Colonic mucosa (tissue), 4 donors: Measurements from ENCODE around the gene MCF2L. TPM values are rescaled to one million over a fixed set of nuclear protein-coding genes. Genes with fewer than 3 reads are reported as not detected.

Experiments used
- DNase-seq: peaks from one replicate; pipeline ENCODE4 v3.0.0-alpha.2; 2020
- H3K27ac ChIP-seq: fragments of 200-600 bp; one replicate; pipeline ENCODE4 v1.8.0; 2021
- H3K27me3 ChIP-seq: fragments of 200-600 bp; one replicate; pipeline ENCODE4 v1.8.0; 2021
- H3K36me3 ChIP-seq: fragments of 200-600 bp; one replicate; pipeline ENCODE4 v1.8.0; 2021
- H3K4me1 ChIP-seq: fragments of 200-600 bp; one replicate; pipeline ENCODE4 v1.8.0; 2021; ENCODE audit warnings: mild to moderate bottlenecking
- H3K4me3 ChIP-seq: fragments of 200-600 bp; one replicate; pipeline ENCODE4 v1.8.0; 2021
- H3K9ac ChIP-seq, 2 donors: one replicate each; pipeline ENCODE4 v1.7.0; 2013; ENCODE audit warnings: control low read depth in 2 of 2, low read depth in 2 of 2, low read length in 2 of 2
- H3K9me3 ChIP-seq: fragments of 200-600 bp; one replicate; pipeline ENCODE4 v1.8.0; 2021
- CTCF ChIP-seq: fragments of 200-600 bp; IDR thresholded peaks from one replicate; pipeline ENCODE4 v1.8.0; 2022; ENCODE audit warnings: antibody characterized with exemption, mild to moderate bottlenecking
- intact Hi-C: fragments of 100-400 bp; cut with DNase I; formaldehyde crosslinking; loops from one replicate; pipeline ENCODE4 v1.14.1; 2022
- total RNA-seq, 2 donors: library from RNA; stranded (reverse); fragmentation: NEBNext Ultra II Directional in 1 of 2; extraction: Animal tissue kit (Norgen Biotek cat#: 25700) in 1 of 2; gene quantifications; one replicate each; pipeline ENCODE4 v1.2.1, GENCODE V29; 2021
- donor health status: healthy.
- donor health status: DM: no; HTN: no; CAD: no.
- donor health status: DM: no; HTN: no; CAD: no.

Gene MCF2L
- total RNA-seq, 2 donors from 2014 or later: 45.0 to 88.3 TPM

GRCh38 chr13:113001241-113002140 is 32.5 kb downstream of the MCF2L start:
- Histone ChIP-seq H3K27ac (no peak overlapping the region), H3K27me3 (no peaks in the 10 kb centered on the region), H3K4me3 (peak overlapping the region; percentile 37), H3K9me3 (no peaks in the 10 kb centered on the region), H3K36me3 (no peaks in the 10 kb centered on the region), H3K9ac (peak overlapping the region in 1 of 2 donors; percentile 34), H3K4me1 (peaks cover 21% of the 10 kb centered on the region)
- DNase-seq: peak; percentile 52
- intact Hi-C loops: loop anchor here (2.0 kb wide), 1 partner anchor 37 kb away; no protein-coding TSS in a partner anchor
- TF ChIP-seq CTCF: no peak

DNA sequence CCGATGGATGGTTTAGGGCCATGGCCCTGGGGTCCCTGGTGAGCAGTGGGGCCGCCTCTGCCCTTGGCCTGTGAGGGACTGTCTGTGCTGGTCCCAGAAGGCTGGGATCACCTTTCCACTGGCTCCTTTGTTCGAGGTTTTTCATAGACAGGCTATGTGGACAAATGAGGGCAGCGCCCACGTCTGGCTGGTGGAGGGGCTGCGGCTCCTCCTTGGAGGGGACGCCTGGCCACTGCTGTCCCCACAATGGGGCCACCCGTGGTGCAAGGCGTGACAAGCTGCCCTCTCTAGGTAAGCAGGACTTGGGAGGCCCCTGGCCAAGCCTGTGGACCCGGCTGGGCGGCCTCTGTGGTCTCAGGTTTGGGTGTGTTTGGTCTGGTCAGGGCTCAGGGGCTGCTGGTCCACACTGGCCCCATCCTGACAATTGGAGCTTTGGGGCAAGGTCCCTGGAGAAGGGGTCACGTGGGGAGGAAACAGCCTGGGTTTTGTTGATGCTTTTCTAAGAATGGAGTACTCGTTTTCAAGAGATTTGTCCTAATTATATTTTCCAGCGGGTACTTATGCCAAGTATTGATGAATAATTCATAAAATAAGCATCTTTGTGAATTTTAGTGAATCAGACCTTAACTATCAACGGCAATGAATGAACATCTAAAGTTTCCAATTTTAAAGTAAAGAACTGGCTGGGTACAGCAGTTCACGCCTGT is 33.3 kb downstream of the MCF2L start:
- Histone ChIP-seq H3K9me3 (no peaks in the 10 kb centered on the region), H3K27ac (no peak overlapping the region), H3K4me1 (peaks cover 14% of the 10 kb centered on the region), H3K27me3 (no peaks in the 10 kb centered on the region), H3K9ac (peak overlapping the region in 1 of 2 donors; percentile 34), H3K36me3 (no peaks in the 10 kb centered on the region), H3K4me3 (peak overlapping the region; percentile 37)
- intact Hi-C loops: loop anchor here (2.0 kb wide), 1 partner anchor 38 kb away; no protein-coding TSS in a partner anchor
- peak; percentile 31 for TF ChIP-seq CTCF
- no peak for DNase-seq

- H3K9ac ChIP-seq: no peak overlapping the region
- H3K4me3 ChIP-seq: no peak overlapping the region
- no peak for TF ChIP-seq CTCF
- intact Hi-C loops: loop anchor here (2.0 kb wide), 1 partner anchor 38 kb away; no protein-coding TSS in a partner anchor
- H3K4me1 ChIP-seq: peaks cover 10% of the 10 kb centered on the region
- DNase-seq: no peak
- no peak overlapping the region for H3K27ac ChIP-seq
- H3K36me3 ChIP-seq: no peaks in the 10 kb centered on the region
- no peaks in the 10 kb centered on the region for H3K27me3 ChIP-seq
- no peaks in the 10 kb centered on the region for H3K9me3 ChIP-seq
Measured at GRCh38 chr13:113002913-113003290, 33.9 kb downstream of the MCF2L start.

DNA sequence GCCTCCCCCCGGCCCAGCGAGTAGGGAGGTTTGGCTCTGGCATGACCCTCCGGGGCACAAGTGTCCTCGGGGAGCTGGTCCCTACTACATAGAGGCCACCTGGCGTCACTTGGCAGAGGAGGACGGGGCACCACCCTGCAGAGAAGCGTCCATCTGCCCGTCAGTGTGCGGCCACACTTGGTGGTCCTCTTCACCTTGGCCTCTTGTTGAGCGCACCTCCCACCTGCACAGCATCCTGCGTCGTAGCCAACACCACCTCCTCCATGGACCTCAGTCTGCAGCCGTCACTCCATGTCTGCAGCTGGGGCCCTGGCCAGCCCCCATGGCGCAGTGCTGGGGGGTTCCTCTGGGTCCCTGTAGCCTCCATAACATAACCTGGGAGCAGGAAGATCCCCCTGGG is 35.1 kb downstream of the MCF2L start:
- Histone ChIP-seq H3K4me3 (no peak overlapping the region), H3K9me3 (no peaks in the 10 kb centered on the region), H3K9ac (no peak overlapping the region), H3K27me3 (no peaks in the 10 kb centered on the region), H3K27ac (no peak overlapping the region), H3K4me1 (no peaks in the 10 kb centered on the region), H3K36me3 (no peaks in the 10 kb centered on the region)
- DNase-seq: no peak
- TF ChIP-seq CTCF: no peak
- intact Hi-C loops: no loop called here

DNA sequence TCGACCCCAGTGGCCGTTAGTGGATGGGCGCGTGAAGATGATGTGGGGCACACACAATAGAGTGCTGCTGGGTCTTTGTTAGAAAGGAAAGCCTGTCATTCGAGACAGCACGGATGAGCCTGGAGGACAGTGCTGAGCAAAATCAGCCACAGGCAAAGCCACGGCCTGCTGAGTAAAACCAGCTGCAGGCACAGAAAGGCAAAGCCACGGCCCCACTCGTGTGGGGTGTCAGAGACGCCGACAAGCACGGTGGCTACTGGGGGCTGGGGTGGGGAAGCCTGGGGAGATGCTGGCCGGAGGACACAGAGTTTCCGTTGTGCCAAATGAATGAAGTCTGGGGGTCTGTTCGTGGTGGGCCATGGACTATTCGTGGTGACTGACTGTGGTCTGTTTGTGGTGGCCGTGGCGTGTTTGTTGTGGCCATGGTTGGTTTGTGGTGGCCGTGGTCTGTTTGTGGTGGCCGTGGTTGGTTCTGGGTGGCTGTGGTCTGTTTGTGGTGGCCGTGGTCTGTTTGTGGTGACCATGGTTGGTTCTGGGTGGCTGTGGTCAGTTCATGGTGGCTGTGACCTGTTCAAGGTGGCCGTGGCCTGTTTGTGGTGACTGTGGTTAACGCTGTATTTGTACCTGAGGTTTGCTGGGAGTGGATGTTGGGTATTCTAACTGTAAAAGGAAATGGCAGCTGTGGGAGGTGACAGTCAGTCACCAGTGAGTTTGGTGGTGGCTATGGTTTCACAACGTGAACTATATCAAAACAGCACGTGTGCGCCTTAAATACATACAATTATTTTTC is 36.3 kb downstream of the MCF2L start:
- DNase-seq: no peak
- intact Hi-C loops: no loop called here
- Histone ChIP-seq H3K4me1 (no peaks in the 10 kb centered on the region), H3K9ac (no peak overlapping the region), H3K27ac (no peak overlapping the region), H3K27me3 (no peaks in the 10 kb centered on the region), H3K9me3 (no peaks in the 10 kb centered on the region), H3K4me3 (no peak overlapping the region), H3K36me3 (no peaks in the 10 kb centered on the region)
- TF ChIP-seq CTCF: no peak
